ENCODE measurements around the gene ATP4B.

DNA sequence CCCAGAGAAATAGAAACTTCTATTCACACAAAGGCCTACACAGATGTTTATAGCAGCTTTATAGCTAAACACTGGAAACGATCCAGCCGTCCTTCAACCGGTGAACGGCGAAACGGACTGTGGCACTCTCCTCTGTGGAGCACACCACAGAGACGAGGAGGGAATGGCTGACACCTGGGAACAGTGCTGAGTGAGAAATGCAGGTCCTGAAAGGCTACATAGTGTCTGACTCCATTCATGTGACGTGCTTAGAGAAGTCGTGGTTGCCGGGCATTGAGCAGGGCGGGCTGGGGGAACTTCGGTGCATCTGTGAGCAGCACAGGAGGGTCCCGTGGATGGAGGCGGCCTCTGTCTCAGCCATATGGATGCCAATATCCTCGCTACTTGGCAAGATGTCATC lies 5.9 kb upstream of the ATP4B start:
- no peak for TF ChIP-seq EZH2 (IDR thresholded peaks at IDR 0.05; ENCODE audit: low read length)
- no peak for TF ChIP-seq CTCF (optimal IDR thresholded peaks at IDR 0.05 in 1 of 3, IDR thresholded peaks at IDR 0.05 in 1 of 3, conservative IDR thresholded peaks at IDR 0.05 in 1 of 3; ENCODE audit: extremely low read depth in 1 of 3, insufficient read depth in 2 of 3, low read length in 3 of 3)

Data from keratinocyte (primary cell).